ENCODE results near the gene KLHL13. TPM values are rescaled to one million over a fixed set of nuclear protein-coding genes. Genes with fewer than 3 reads are reported as not detected.

Gene KLHL13
- total RNA-seq, 1 experiment from 2014 or later: 4.2 TPM

GRCh38 chrX:117871796-117872195 is 244.8 kb downstream of the KLHL13 start (continued):
- no peak for TF ChIP-seq REST (IDR thresholded peaks at IDR 0.05; ENCODE audit: low read depth)

GRCh38 chrX:117860517-117860916 is 256.1 kb downstream of the KLHL13 start:
- Histone ChIP-seq H3K4me2 (ENCODE audit: low read length) (no peak overlapping the region), H2AFZ (ENCODE audit: low read depth, low read length, poor library complexity, severe bottlenecking) (no peak overlapping the region), H3K4me1 (ENCODE audit: control insufficient read depth in 1 of 2, insufficient read depth in 2 of 2, low read length in 2 of 2) (no peaks in the 10 kb centered on the region), H3K4me3 (replicated peaks in 1 of 2; ENCODE audit: low read depth in 1 of 2, low read length in 2 of 2) (no peak overlapping the region), H3K27me3 (ENCODE audit: insufficient read depth, low read length) (no peaks in the 10 kb centered on the region), H3K9me2 (ENCODE audit: insufficient read depth) (no peaks in the 10 kb centered on the region), H3K36me3 (ENCODE audit: control insufficient read depth in 1 of 2, insufficient read depth in 2 of 2, low read length in 2 of 2) (no peaks in the 10 kb centered on the region), H3K27ac (ENCODE audit: low read depth, low read length) (no peak overlapping the region), H3K9ac (ENCODE audit: low read length) (no peak overlapping the region), H3K9me3 (ENCODE audit: control insufficient read depth in 1 of 2, insufficient read depth in 1 of 2, low read depth in 1 of 2, low read length in 2 of 2) (no peaks in the 10 kb centered on the region), H4K20me1 (ENCODE audit: insufficient read depth) (no peaks in the 10 kb centered on the region), H3K79me2 (ENCODE audit: insufficient read depth, low read length) (no peaks in the 10 kb centered on the region)
- ChIA-PET RAD21 (ENCODE audit: low non-redundant PET in 1 of 2, low total read pairs in 2 of 2, uncharacterized antibody in 2 of 2, unreplicated experiment in 2 of 2) (no interaction called here), POLR2A (no interaction called here), CTCF (no interaction called here)
- TF ChIP-seq POLR2A (IDR thresholded peaks at IDR 0.05; ENCODE audit: borderline replicate concordance, extremely low read depth, insufficient read depth, insufficient read length) (no peak), POLR2AphosphoS5 (IDR thresholded peaks at IDR 0.05; ENCODE audit: low read depth, low read length) (no peak), CBX3 (IDR thresholded peaks at IDR 0.05; ENCODE audit: low read depth) (no peak), ZFX (IDR thresholded peaks at IDR 0.05) (no peak), ATF3 (IDR thresholded peaks at IDR 0.05) (no peak), TCF7L2 (IDR thresholded peaks at IDR 0.05; ENCODE audit: borderline replicate concordance, extremely low read depth, insufficient read depth, insufficient read length) (no peak), EZH2phosphoT487 (IDR thresholded peaks at IDR 0.05; ENCODE audit: borderline replicate concordance) (no peak), YY1 (IDR thresholded peaks at IDR 0.05; ENCODE audit: extremely low read depth, insufficient replicate concordance, low read depth, low read length) (no peak), EGR1 (IDR thresholded peaks at IDR 0.05; ENCODE audit: low read depth) (no peak)
- ATAC-seq (no peak), DNase-seq (ENCODE audit: low read depth, low spot score) (no peak)
- BruUV-seq (replicated peaks): no TSS peak
- intact Hi-C loops (cut with micrococcal nuclease): no loop called here

Measured in HCT116 (cell line).